HG02973 (cell line): ENCODE data around the gene AGPS.
"Not testable (repeated sequence)": the region's sequence is repeated elsewhere in the genome, so short reads cannot be mapped to it uniquely, and the experiment has no call there.

Experiments used
- ATAC-seq: cut with Tn5 transposase; IDR thresholded peaks from one replicate; pipeline ENCODE4 v1.9.1; 2021; ENCODE audit warnings: moderate library complexity; ENCODE audit not compliant: unreplicated experiment

Gene AGPS

GRCh38 chr2:177392373-177393202 lies at the start of gene AGPS:
AGPS (plus strand) TSS chr2:177392773; CDS start chr2:177392790, 17 bp downstream.
- peak; percentile 85 for ATAC-seq

- ATAC-seq: no peak
Observed at GRCh38 chr2:177343773-177344172, 48.8 kb upstream of the AGPS start.

GRCh38 chr2:177344316-177344715 lies 48.3 kb upstream of the AGPS start:
- no peak for ATAC-seq

- no peak for ATAC-seq
Observed at GRCh38 chr2:177346192-177346591, 46.4 kb upstream of the AGPS start.

GRCh38 chr2:177347570-177347969 lies 45.0 kb upstream of the AGPS start:
- no peak for ATAC-seq

- ATAC-seq: no peak
Observed at GRCh38 chr2:177348118-177348654, 44.4 kb upstream of the AGPS start.

GRCh38 chr2:177348733-177349693 lies 43.6 kb upstream of the AGPS start:
- ATAC-seq: peak; percentile 61

GRCh38 chr2:177350624-177351023 lies 41.9 kb upstream of the AGPS start:
- not testable (repeated sequence) for ATAC-seq

GRCh38 chr2:177351121-177351520 lies 41.5 kb upstream of the AGPS start:
- ATAC-seq: not testable (repeated sequence)

GRCh38 chr2:177352441-177353186 lies 40.0 kb upstream of the AGPS start:
- ATAC-seq: no peak

- no peak for ATAC-seq
Observed at GRCh38 chr2:177353187-177353478, 39.4 kb upstream of the AGPS start.

- not testable (repeated sequence) for ATAC-seq
Observed at GRCh38 chr2:177354541-177354940, 38.0 kb upstream of the AGPS start.

GRCh38 chr2:177355874-177356273 lies 36.7 kb upstream of the AGPS start:
- no peak for ATAC-seq

GRCh38 chr2:177359836-177360595 lies 32.6 kb upstream of the AGPS start:
- no peak for ATAC-seq

GRCh38 chr2:177362499-177362898 lies 30.1 kb upstream of the AGPS start:
- no peak for ATAC-seq

- no peak for ATAC-seq
Observed at GRCh38 chr2:177363332-177363731, 29.2 kb upstream of the AGPS start.

GRCh38 chr2:177365764-177366163 lies 26.8 kb upstream of the AGPS start:
- ATAC-seq: not testable (repeated sequence)

GRCh38 chr2:177368023-177368422 lies 24.6 kb upstream of the AGPS start:
- not testable (repeated sequence) for ATAC-seq

GRCh38 chr2:177379354-177379753 lies 13.2 kb upstream of the AGPS start:
- no peak for ATAC-seq

GRCh38 chr2:177380181-177380580 lies 12.4 kb upstream of the AGPS start:
- ATAC-seq: no peak
